HEK293 (cell line): Measurements from ENCODE around the gene TDP1.
A peak's percentile ranks its signal among the peaks of the same experiment; 100 is the strongest.

Source experiments
- CTCF ChIA-PET: fragments of 350-600 bp; formaldehyde crosslinking; extraction: SDS; loops from one replicate; lab custom pipeline; 2021; ENCODE audit warnings: antibody characterized with exemption; lab: Yijun Ruan, JAX
- POLR2A ChIA-PET: fragments of 300-600 bp; formaldehyde crosslinking; extraction: SDS; loops from one replicate; lab custom pipeline; 2020; ENCODE audit warnings: antibody characterized with exemption, inconsistent platforms; lab: Yijun Ruan, JAX
- H3K27ac ChIP-seq: fragments of 200-500 bp; sonication (Bioruptor generic); 2 replicates; pipeline ENCODE4 v1.5.1; 2014; ENCODE audit warnings: low read depth, low read length, control low read depth, inconsistent platforms; ENCODE audit errors: extremely low read depth
- H3K36me3 ChIP-seq, 2 experiments: fragments of 200-500 bp in 1 of 2; sonication (Bioruptor generic) in 1 of 2; 1 replicate in 1 of 2; 2 replicates in 1 of 2; pipeline ENCODE4 v1.5.1; 2014 to 2017; ENCODE audit warnings: inconsistent platforms in 2 of 2, low read length in 2 of 2; ENCODE audit not compliant: control insufficient read depth in 2 of 2, insufficient read depth in 1 of 2
- H3K4me1 ChIP-seq: fragments of 200-500 bp; sonication (Bioruptor generic); 2 replicates; pipeline ENCODE4 v1.5.1; 2014; ENCODE audit warnings: mild to moderate bottlenecking, low read length, inconsistent platforms; ENCODE audit not compliant: control insufficient read depth, insufficient read depth
- H3K4me3 ChIP-seq: 2 replicates; pipeline ENCODE4 v1.5.1; 2011; ENCODE audit warnings: low read depth, mild to moderate bottlenecking, control low read depth, low read length, moderate library complexity
- H3K9me3 ChIP-seq: fragments of 200-500 bp; sonication (Bioruptor generic); 2 replicates; pipeline ENCODE4 v1.5.1; 2014; ENCODE audit warnings: low read depth, low read length, inconsistent platforms; ENCODE audit not compliant: control insufficient read depth, insufficient read depth
- GFI1B ChIP-seq: fragments of 450-650 bp; formaldehyde crosslinking; IDR thresholded peaks from 2 replicates; pipeline ENCODE4 v1.5.1; 2016; ENCODE audit warnings: missing biosample characterization, missing genetic modification characterization
- KLF16 ChIP-seq: fragments of 450-650 bp; formaldehyde crosslinking; IDR thresholded peaks from 2 replicates; pipeline ENCODE4 v1.5.1; 2017; ENCODE audit warnings: missing biosample characterization, missing genetic modification characterization
- MEIS1 ChIP-seq: sonication (generic); formaldehyde crosslinking; IDR thresholded peaks from 2 replicates; pipeline ENCODE4 v1.8.1; 2022; ENCODE audit warnings: missing genetic modification reagents, mild to moderate bottlenecking, borderline replicate concordance
- REPIN1 ChIP-seq: fragments of 450-650 bp; formaldehyde crosslinking; IDR thresholded peaks from 2 replicates; pipeline ENCODE4 v1.5.1; 2017; ENCODE audit warnings: missing biosample characterization, missing genetic modification characterization, low read depth
- REST ChIP-seq: fragments of 450-650 bp; formaldehyde crosslinking; IDR thresholded peaks from 2 replicates; pipeline ENCODE4 v1.5.1; 2016; ENCODE audit warnings: missing biosample characterization, missing genetic modification characterization
- WT1 ChIP-seq: fragments of 450-650 bp; formaldehyde crosslinking; IDR thresholded peaks from 2 replicates; pipeline ENCODE4 v1.5.1; 2016; ENCODE audit warnings: missing biosample characterization, missing genetic modification characterization
- ZFP37 ChIP-seq: fragments of 450-650 bp; formaldehyde crosslinking; IDR thresholded peaks from 2 replicates; pipeline ENCODE4 v1.5.1; 2016; ENCODE audit warnings: missing biosample characterization, missing genetic modification characterization
- ZNF132 ChIP-seq: fragments of 450-650 bp; formaldehyde crosslinking; IDR thresholded peaks from 2 replicates; pipeline ENCODE4 v1.5.1; 2017; ENCODE audit warnings: missing biosample characterization, missing genetic modification characterization, borderline replicate concordance
- ZNF202 ChIP-seq: fragments of 450-650 bp; formaldehyde crosslinking; IDR thresholded peaks from 2 replicates; pipeline ENCODE4 v1.5.1; 2016; ENCODE audit warnings: missing biosample characterization, missing genetic modification characterization, borderline replicate concordance
- ZNF223 ChIP-seq: fragments of 450-650 bp; formaldehyde crosslinking; IDR thresholded peaks from 2 replicates; pipeline ENCODE4 v1.5.1; 2016; ENCODE audit warnings: missing biosample characterization, missing genetic modification characterization
- ZNF324 ChIP-seq: fragments of 450-650 bp; formaldehyde crosslinking; IDR thresholded peaks from 2 replicates; pipeline ENCODE4 v1.5.1; 2016; ENCODE audit warnings: missing biosample characterization, missing genetic modification characterization
- ZNF433 ChIP-seq: fragments of 450-650 bp; formaldehyde crosslinking; IDR thresholded peaks from 2 replicates; pipeline ENCODE4 v1.5.1; 2016; ENCODE audit warnings: missing biosample characterization, missing genetic modification characterization, low read depth
- ZNF473 ChIP-seq: fragments of 450-650 bp; formaldehyde crosslinking; IDR thresholded peaks from 2 replicates; pipeline ENCODE4 v1.5.1; 2017; ENCODE audit warnings: missing biosample characterization, missing genetic modification characterization
- ZNF514 ChIP-seq: fragments of 450-650 bp; formaldehyde crosslinking; IDR thresholded peaks from 2 replicates; pipeline ENCODE4 v1.5.1; 2016; ENCODE audit warnings: missing biosample characterization, missing genetic modification characterization
- ZNF549 ChIP-seq: fragments of 450-650 bp; IDR thresholded peaks from 2 replicates; pipeline ENCODE4 v1.5.1; 2018; ENCODE audit warnings: missing biosample characterization, missing genetic modification characterization, mild to moderate bottlenecking, inconsistent platforms, moderate library complexity
- ZNF561 ChIP-seq: fragments of 450-650 bp; IDR thresholded peaks from 2 replicates; pipeline ENCODE4 v1.5.1; 2018; ENCODE audit warnings: missing biosample characterization, missing genetic modification characterization, borderline replicate concordance
- ZNF626 ChIP-seq: fragments of 450-650 bp; sonication (Bioruptor Pico); formaldehyde crosslinking; IDR thresholded peaks from 2 replicates; pipeline ENCODE4 v1.5.1; 2018; ENCODE audit warnings: missing biosample characterization, missing genetic modification characterization, inconsistent platforms
- ZSCAN16 ChIP-seq: fragments of 450-650 bp; formaldehyde crosslinking; IDR thresholded peaks from 2 replicates; pipeline ENCODE4 v1.5.1; 2016; ENCODE audit warnings: missing biosample characterization, missing genetic modification characterization
- ZSCAN4 ChIP-seq: fragments of 450-650 bp; formaldehyde crosslinking; IDR thresholded peaks from 2 replicates; pipeline ENCODE4 v1.5.1; 2017; ENCODE audit warnings: missing biosample characterization, missing genetic modification characterization

The TDP1 gene

GRCh38 chr14:90027842-90028241 is 72.1 kb downstream of the TDP1 start (continued):
- no peak for TF ChIP-seq ZNF549 (tag by site-specific recombination)
- no peak for TF ChIP-seq ZFP37 (tag by site-specific recombination)
- no peak for TF ChIP-seq ZNF324 (tag by site-specific recombination)
- no peak for TF ChIP-seq ZNF626 (tag by site-specific recombination)
- no peak for TF ChIP-seq ZNF433 (tag by site-specific recombination)

DNA sequence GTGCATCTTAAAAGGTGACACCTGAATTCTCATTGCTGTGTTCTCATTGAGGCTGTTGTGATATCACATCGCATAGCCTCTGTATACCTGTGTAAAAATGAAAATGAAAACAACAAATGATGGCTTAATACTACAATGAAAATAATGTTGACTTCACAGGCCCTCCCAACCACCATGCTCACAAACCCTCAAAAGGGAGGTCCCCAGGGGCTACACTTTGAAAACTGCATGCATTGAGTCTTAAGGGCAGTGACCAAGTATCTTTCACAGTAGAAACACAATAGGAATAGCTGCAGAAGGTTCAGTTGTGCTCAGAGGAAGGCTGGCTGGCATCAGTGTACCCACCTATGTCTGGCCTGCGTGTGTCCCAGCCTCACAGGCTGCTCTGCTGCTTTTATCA is 78.4 kb downstream of the TDP1 start:
- no peaks in the 10 kb centered on the region for H3K4me1 ChIP-seq
- POLR2A ChIA-PET: no interaction called here
- no peak for TF ChIP-seq MEIS1
- no peak for TF ChIP-seq ZNF132 (tag by site-specific recombination)
- no peak for TF ChIP-seq WT1 (tag by site-specific recombination)
- no peak for TF ChIP-seq KLF16 (tag by site-specific recombination)
- no peak for TF ChIP-seq REST (tag by site-specific recombination)
- TF ChIP-seq ZNF324 (tag by site-specific recombination): no peak
- no peak for TF ChIP-seq ZNF514 (tag by site-specific recombination)
- no peak for TF ChIP-seq REPIN1 (tag by site-specific recombination)
- no peak for TF ChIP-seq ZNF561 (tag by site-specific recombination)
- TF ChIP-seq GFI1B: no peak
- no peak for TF ChIP-seq ZSCAN4 (tag by site-specific recombination)
- no peak for TF ChIP-seq ZNF223
- TF ChIP-seq ZNF202 (tag by site-specific recombination): no peak
- no peak for TF ChIP-seq ZNF473 (tag by site-specific recombination)
- peaks cover 30 to 68% of the 10 kb centered on the region in 2 experiments for H3K36me3 ChIP-seq
- CTCF ChIA-PET: no interaction called here
- H3K9me3 ChIP-seq: no peaks in the 10 kb centered on the region
- H3K27ac ChIP-seq: no peak overlapping the region
- no peak overlapping the region for H3K4me3 ChIP-seq

DNA sequence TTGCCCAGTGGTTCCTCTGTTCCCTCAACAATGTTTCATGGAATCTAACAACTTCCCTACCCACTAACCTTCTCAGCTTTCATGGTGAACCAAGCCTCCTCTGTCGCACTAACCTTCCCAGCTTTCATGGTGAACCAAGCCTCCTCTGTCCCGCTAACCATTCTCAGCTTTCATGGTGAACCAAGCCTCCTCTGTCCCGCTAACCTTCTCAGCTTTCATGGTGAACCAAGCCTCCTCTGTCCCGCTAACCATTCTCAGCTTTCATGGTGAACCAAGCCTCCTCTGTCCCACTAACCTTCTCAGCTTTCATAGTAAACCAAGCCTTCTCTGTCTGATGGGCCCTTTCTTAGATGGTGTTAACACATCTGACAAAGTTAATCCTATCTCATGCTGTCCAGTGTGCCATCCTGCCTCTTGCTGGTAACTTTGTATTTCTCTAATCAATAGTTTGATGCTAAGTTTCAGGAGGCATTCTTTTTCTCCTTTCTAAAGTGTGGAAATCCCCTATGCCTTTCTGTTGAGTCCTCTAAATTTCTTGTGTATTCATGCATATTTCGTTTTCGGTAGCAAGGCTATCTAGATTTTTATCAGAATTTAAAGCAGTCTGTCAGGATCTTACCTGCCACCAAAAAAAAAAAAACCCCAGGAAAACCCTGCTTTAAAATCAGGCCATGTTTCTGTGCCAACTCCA is 79.3 kb downstream of the TDP1 start:
- Histone ChIP-seq H3K9me3 (no peaks in the 10 kb centered on the region), H3K4me3 (no peak overlapping the region), H3K4me1 (no peaks in the 10 kb centered on the region), H3K36me3 (peaks cover 27 to 72% of the 10 kb centered on the region in 2 experiments), H3K27ac (no peak overlapping the region)
- no peak for TF ChIP-seq ZNF132 (tag by site-specific recombination)
- TF ChIP-seq ZSCAN16 (tag by site-specific recombination): peak; percentile 97
- ChIA-PET POLR2A (no interaction called here), CTCF (no interaction called here)
